NCI-H1694 treated with DMSO at 0.1 percent for 48 hours (cell line): ENCODE data around the gene DNAH2.
"Not testable (repeated sequence)": the region's sequence is repeated elsewhere in the genome, so short reads cannot be mapped to it uniquely, and the experiment has no call there.

Experiments
- DNase-seq: peaks from one replicate; lab custom pipeline; 2025; lab: John Stamatoyannopoulos, UW

The DNAH2 gene

GRCh38 chr17:7780736-7781135 lies 63.2 kb downstream of the DNAH2 start:
- DNase-seq, result no peak

DNA sequence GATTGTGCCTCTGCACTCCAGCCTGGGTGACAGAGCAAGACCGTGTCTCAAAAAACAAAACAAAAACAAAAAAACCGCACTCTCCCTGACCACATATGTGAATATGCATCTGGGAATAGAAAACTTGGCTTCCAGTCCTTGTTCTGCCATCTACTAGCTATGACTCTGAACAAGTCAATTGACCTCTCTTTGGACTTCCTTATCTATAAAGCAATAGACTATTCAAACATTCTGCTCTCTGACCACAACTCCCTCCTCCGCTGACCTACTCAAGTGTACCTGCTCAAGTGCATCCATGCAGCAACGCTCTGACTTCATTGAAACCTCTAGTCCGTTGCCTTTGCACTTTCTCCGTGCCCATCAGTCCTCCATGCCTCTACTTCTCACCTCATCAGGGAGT lies 63.9 kb downstream of the DNAH2 start:
- no peak for DNase-seq

- DNase-seq, result no peak
Measured at GRCh38 chr17:7782240-7782639, 64.7 kb downstream of the DNAH2 start.

DNA sequence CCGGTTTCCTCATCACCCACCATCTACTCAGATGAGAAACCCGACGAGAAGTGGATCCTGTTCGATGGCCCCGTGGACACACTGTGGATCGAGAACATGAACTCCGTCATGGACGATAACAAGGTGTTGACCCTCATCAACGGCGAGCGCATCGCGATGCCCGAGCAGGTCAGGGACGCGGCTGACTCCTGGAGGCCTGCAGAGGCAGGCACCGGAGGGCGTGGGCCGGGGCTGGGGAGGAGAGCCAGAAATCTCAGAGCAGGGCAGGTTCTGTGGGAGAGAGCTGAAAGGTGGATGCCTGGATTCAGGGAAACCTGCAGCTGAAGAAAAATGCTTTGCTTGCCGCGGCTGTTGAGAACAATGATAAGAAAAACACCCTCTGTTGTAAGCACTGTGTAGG lies 69.3 kb downstream of the DNAH2 start:
- DNase-seq, result no peak

DNA sequence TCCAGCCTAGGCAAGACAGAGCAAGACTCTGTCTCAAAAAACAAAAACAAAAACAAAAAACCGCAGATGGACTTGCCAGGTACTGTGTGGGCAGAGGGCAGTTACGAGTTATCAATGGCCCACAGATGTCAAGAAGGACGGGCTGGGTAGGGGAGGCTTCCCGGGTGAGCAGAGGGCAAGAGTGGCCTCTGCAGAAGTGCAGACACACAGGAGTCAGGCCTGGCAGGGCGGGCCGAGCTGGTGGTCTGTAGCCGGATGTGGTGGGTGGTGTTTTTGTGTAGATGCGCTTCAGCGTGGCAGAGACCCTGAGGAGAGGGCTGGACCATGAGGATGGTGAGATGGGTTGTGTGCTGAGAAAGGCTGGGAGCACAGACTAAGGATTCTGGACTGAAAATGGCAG lies 71.6 kb downstream of the DNAH2 start:
- no peak for DNase-seq

DNA sequence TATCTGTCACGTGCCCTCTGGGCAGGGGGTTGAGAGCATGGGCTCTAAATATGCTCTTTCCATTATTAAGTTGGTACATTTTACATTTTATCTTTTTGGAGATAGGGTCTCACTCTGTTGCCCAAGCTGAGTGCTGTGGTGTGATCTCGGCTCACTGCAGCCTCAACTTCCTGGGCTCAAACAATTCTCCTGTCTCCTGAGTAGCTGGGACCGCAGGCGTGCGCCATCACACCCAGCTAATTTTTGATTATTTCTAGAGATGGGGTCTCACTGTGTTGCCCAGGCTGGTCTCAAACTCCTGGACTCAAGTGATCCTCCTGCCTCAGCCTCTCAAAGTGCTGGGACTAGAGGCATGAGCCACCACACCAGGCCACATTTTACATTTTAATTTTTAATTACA lies 72.6 kb downstream of the DNAH2 start:
- no peak for DNase-seq

- no peak for DNase-seq
Measured at GRCh38 chr17:7792611-7793010, 75.1 kb downstream of the DNAH2 start.

DNA sequence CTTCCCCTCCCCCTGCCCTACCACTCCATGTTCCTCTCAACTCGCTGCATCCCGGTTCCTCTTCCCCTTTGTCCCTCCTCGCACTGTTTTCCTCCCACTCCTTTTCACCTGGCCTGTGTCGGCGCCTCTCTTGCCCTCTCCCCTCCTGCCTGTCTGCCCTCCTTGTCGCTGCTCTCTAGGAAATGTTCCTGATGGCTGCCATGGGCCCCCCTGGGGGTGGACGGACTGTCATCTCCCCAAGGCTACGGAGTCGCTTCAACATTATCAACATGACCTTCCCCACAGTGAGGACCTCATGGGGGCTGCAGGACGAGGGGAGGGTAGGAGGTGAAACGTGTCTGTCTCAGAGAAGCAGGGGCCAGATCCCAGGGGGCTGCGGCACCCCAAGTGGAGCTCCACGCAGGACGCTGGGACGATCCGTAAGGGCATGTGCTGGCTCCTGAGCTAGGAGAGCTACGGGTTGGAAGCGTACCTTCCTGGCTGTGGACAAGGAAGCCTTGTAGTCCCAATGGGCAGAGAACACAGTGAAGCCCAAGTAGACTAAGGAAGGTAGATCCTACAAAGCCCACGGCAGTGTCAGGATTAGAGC lies 76.6 kb downstream of the DNAH2 start:
- DNase-seq, result no peak

- no peak for DNase-seq
Measured at GRCh38 chr17:7797976-7798375, 80.4 kb downstream of the DNAH2 start.

DNA sequence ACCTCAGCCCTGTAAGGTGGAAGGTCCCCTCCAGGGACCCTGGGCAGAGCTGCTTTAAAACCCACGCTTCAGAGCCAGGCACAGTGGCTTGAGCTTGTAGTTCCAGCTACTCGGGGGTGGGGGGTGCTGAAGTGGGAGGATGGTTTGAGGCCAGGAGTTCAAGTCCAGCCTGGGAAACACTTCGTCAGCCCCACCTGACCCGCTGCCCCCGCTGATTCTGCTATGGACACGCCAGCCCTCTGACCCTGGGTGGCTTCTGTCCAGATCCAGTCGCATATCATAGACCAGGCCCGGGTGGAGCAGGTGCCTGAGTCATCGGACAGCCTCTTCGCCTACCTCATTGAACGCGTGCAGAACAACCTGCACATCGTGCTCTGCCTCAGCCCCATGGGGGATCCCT lies 81.3 kb downstream of the DNAH2 start:
- DNase-seq, result no peak

DNA sequence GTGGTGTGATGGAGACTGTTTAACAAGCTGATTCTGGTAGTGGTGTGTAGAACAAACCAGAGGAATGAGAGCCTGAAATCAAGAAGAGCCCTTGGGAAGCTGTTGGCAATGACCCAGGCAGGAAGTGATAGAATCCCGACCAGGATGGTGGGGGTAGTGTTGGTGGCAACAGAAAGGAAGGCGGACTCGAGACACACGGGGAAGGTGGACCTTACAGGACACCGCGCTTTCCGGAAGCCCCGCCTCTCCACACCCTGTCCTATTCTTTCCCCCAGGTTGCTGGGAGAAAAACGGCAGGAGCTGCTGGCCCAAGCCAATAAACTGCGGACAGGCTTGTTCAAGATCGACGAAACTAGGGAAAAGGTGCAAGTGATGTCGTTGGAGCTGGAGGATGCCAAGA lies 86.4 kb downstream of the DNAH2 start:
- no peak for DNase-seq

- DNase-seq, result no peak
Measured at GRCh38 chr17:7806587-7806986, 89.0 kb downstream of the DNAH2 start.

DNA sequence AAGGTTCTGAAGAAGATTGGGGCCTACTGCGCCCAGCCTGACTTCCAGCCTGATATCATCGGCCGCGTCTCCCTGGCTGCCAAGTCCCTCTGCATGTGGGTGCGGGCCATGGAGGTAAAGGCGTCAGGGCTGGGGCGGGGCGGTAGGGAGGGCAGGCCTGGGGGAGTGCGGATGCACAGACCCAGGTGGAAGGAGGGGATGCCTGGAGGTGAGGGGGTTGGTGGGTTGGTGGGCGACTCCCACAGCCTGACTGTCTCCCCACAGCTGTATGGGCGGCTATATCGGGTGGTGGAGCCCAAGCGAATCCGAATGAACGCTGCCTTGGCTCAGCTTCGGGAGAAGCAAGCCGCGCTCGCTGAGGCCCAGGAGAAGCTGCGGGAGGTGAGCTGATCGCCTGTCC lies 89.7 kb downstream of the DNAH2 start:
- no peak for DNase-seq

DNA sequence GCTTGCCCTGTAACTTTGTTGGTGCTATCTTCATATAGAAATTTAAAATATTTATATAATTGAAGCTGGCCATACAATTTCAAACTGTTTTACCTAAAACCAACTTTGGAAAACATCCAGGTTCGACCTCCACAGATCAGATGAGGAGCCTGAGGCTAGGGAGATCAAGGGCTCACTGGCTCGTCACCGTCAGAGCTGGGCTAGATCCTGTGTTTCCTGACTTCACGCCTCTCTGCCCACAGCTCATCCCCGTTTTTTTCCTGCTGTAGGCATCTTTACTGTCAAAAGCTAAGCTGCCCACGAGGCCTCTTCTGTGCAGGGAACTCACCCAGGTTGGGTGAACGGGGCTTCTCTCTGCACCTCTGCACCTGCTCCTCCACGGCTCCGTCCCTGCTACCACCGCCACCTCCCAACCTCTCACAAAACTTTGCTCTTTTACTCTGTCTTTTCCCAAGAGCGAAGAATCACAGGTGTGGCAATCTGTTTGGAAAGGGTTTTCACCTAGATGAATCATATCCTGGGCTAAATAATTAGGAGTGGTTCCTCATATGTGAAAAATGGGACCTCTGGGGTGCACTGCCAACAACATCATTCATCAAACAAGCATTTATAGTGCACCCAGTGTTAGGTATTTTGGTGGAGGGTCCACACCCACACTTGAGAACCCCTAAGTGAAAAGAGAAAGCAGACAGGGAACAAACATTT lies 91.7 kb downstream of the DNAH2 start:
- DNase-seq, result no peak

DNA sequence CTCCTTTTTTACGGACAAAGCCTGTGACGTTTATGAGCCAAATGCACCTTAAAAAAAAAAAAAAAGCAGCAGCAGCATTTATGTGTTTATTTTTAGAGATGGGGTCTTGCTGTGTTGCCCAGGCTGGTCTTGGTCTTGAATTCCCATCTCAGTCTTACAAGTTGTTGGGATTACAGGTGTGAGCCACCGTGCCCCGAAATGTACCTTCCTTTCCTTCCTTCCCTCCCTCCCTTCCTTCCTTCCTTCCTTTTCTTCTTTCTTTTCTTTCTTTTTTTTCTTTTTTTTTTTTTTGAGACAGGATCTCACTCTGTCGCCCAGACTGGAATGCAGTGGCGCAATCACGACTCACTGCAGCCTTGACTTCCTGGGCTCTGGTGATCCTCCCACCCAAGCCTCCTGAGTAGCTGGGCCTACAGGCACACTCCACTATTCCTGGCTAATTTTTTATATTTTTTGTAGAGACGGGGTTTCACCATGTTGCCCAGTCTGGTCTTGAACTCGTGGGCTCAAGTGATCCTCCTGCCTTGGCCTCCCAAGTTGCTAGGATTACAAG lies 92.3 kb downstream of the DNAH2 start:
- DNase-seq, result not testable (repeated sequence)

- DNase-seq, result no peak
Measured at GRCh38 chr17:7811251-7811650, 93.7 kb downstream of the DNAH2 start.

GRCh38 chr17:7814969-7815368 lies 97.4 kb downstream of the DNAH2 start:
- no peak for DNase-seq

DNA sequence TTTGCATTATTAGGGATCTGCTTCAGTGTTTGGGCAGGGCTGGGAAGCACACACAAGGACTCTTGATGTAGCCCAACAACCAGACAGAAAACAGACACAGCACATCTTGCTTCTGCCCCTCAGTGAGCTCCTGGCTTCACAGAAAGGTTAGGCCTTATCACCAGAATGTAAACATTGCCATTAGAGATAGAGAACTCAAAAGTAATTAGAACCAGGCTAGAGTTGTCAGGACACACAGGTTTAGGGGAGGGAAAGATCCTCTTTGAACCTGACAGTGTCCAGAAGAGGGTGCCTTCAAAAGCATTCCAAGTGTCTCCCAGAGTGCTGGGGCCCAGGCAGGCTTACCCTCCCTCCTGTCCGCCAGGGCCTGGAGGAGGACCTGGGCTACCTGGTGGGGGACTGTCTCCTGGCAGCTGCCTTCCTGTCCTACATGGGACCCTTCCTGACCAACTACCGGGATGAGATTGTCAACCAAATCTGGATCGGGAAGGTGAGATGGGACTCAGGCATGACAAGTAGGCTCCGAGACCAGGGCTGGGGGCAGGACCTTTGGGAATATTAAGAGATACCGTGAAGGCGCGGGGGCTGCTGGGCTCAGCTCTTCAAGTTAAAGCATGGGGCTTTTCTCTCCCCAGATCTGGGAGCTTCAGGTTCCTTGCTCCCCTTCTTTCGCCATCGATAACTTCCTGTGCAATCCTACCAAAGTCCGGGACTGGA lies 99.5 kb downstream of the DNAH2 start:
- no peak for DNase-seq

GRCh38 chr17:7817643-7817964 lies 100.1 kb downstream of the DNAH2 start:
- no peak for DNase-seq

- DNase-seq, result no peak
Measured at GRCh38 chr17:7818026-7818425, 100.5 kb downstream of the DNAH2 start.

DNA sequence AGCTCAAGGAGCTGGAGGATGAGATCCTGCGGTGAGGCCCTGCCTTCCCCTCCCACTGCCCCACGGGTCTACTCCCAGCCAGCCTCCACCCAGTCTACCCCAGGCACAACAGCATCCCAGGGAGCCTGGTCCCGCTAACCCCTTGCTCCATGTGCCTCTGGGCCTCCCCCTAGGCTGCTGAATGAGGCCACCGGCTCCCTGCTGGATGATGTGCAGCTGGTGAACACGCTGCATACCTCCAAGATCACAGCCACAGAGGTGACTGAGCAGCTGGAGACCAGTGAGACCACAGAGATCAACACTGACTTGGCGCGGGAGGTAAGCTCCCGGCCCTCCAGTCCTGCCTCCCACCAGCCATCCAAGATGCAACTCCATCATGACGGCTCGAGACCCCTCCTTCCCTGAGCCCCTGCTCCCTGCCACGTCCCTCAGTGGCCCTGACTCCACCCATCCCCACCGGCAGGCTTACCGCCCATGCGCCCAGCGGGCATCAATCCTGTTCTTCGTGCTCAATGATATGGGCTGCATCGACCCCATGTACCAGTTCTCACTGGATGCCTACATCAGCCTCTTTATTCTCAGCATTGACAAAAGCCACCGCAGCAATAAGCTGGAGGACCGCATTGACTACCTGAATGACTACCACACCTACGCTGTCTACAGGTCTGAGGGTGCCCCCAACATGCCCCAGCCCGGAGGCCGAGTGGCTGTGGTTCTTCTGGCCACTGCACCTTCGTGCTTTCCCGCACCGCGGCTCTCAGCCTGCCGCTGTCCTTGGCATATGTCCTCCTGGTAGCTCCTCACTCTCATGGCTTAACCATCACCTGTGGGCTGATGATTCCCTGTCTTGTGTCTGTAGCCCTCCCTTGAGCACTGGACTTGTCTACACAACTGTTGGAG lies 101.5 kb downstream of the DNAH2 start:
- no peak for DNase-seq

GRCh38 chr17:7820231-7820630 lies 102.7 kb downstream of the DNAH2 start:
- no peak for DNase-seq
